Stimulated activated CD4-positive, alpha-beta T cell treated with anti-CD3 and anti-CD28 coated beads, TNF-alpha, amount 100 ng/mL, for 48 hours (primary cell): ENCODE results near the gene NTN1.
"Not testable (repeated sequence)": the region's sequence is repeated elsewhere in the genome, so short reads cannot be mapped to it uniquely, and the experiment has no call there.

Experiments
- DNase-seq, 3 donors: peaks; one replicate each; pipeline ENCODE4 v3.0.0-alpha.2; 2020; ENCODE audit warnings: low read depth in 3 of 3

The NTN1 gene

DNA sequence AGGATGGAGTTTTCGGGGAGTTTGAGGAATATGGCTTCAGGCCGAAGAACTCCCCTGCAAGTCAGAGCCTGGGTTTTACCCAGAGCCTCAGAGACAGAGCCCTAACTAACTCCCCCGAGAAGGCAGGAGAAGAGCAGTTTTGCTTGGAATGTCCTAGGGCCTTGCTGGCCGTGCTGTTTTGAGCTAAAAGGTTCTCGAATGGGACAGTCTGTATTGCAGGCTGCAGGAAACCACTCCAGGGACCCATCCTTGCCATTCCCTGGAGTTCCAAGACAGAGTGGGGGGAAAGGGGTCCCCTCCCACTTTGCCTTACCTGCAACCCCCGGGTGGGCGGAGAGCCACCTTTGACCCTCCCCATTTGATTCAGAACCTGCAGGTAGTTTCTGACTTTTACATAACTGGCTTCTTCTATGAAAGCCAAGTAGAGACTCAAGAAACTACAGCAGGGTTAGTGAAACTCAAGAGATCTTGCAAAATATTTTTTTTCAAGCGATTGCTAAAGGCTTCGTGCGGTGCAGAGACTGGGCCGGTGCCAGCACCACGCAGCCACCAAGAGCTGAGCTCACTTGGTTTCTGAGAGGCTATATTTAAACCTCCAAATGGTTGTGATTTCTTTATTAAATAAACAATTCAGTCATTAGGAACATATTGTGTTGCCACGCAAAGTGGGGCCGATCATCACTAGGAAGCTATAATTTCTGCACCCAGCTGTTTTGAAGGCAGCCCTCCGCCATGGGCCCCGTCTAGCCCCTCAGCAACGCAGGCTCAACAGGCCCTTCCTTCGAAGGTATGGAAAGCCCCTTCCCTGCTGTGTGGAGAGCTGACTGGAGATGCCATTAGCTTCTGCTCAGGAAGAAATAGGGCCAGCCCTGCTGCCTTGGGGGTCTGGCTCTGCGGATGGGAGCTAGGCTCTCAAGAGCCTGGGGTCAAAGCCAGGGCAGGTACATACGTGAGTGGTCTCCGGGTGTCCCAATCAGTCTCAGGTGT lies 223.0 kb downstream of the NTN1 start:
- DNase-seq: no peak

DNA sequence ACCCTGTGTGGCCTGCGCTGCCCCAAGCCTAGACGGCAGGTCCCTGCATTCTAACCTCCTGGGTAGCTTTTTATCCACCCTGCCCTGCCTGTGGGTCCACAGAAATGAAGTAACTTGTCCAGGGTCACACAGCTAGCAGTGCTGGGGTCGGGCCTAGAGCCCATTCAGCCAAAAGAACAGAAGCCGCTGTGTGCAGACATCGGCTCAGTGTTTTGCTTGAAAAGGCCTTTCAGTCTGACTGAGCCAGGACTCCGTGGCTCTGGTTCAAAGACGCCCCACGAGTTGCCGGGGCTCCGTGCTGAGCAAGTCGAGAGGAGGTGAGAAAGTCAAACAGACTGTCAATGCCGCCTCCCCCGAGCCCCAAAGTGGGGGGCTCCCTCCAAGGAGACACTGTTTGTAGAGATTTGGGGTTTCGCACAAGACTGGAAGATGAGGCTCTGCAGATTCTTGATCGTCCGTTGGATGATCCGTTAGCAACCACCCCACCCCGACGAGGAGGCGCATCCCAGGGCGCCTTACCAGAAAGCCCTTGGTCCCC lies 226.2 kb downstream of the NTN1 start:
- DNase-seq: no peak

DNA sequence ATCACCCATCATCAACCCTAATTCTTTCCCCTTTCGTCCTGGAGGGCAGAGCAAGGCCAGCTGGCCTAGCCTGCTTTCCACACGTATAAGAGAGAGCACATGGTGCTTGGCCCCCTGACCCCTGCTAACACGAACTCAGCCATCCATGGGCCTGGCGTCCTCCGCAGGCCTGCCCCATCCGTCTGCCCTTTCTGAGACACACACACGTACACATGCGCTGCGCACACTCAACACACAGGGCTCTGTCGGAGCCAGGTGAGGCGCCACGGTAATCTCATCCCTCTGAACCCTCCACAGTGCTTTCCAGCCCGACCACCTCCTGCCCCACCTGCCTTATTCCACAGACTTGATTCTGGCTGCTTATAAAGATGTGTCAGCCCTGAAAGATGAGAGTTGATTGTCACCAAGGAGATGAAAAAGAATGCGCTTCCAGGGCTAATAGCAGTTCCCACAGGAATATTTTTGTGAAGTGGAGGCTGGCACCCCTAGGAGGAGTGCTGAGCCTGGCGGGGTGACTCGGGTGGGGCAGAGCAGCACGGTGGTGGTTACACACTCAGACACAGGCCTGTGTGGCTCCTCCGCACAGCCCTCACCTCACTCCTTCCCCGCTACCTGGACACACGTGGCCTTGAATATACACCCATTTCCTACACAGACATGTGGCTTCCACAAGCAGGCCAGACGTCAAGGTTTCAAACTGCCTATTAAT lies 228.1 kb downstream of the NTN1 start:
- DNase-seq: no peak

DNA sequence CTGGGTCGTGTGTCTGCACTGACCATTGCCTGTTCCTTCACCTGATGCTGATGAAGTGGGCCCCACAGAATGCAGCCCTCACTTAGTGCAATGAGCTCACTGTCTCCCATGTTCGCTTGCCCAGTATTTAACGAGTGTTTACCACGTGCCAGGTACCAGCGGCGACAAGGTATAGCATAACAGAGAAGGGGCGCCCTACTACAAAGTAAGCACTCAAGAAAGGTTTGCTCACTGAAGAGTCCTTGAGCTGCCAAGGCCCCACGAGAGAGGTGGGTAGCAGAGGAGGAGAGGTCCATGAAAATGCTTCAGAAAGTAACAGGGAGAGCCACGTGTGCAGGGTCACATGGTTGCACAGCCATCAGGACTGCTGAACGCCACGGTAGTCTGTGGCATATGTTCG lies 230.0 kb downstream of the NTN1 start:
- DNase-seq: no peak

GRCh38 chr17:9253308-9253707 lies 232.0 kb downstream of the NTN1 start:
- no peak for DNase-seq

DNA sequence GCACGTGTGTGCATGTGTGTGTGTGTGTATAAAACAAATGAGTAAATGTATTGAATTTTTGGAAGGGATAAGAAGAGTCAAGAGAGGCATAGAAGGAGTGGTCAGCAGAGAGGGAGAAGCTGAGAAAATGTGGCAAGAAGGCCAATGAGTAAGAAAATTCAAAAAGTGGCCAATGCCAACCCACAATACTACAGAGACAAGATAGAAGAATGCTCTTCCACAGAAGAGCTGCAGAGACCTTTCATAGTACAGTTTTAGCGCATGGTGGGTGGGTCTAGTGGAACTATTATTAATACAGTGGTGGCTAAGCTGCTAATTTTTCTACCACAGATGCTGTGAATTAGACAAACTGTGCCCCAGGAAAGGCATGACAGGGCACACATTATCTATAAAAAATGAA lies 233.5 kb downstream of the NTN1 start:
- DNase-seq: no peak

GRCh38 chr17:9255833-9256232 lies 234.5 kb downstream of the NTN1 start:
- DNase-seq: no peak

GRCh38 chr17:9256361-9256750 lies 235.0 kb downstream of the NTN1 start:
- DNase-seq: no peak

GRCh38 chr17:9256751-9257629 lies 235.7 kb downstream of the NTN1 start:
- DNase-seq: no peak

- DNase-seq: not testable (repeated sequence)
These were observed 236.3 kb downstream of the NTN1 start for GRCh38 chr17:9257630-9257965.

DNA sequence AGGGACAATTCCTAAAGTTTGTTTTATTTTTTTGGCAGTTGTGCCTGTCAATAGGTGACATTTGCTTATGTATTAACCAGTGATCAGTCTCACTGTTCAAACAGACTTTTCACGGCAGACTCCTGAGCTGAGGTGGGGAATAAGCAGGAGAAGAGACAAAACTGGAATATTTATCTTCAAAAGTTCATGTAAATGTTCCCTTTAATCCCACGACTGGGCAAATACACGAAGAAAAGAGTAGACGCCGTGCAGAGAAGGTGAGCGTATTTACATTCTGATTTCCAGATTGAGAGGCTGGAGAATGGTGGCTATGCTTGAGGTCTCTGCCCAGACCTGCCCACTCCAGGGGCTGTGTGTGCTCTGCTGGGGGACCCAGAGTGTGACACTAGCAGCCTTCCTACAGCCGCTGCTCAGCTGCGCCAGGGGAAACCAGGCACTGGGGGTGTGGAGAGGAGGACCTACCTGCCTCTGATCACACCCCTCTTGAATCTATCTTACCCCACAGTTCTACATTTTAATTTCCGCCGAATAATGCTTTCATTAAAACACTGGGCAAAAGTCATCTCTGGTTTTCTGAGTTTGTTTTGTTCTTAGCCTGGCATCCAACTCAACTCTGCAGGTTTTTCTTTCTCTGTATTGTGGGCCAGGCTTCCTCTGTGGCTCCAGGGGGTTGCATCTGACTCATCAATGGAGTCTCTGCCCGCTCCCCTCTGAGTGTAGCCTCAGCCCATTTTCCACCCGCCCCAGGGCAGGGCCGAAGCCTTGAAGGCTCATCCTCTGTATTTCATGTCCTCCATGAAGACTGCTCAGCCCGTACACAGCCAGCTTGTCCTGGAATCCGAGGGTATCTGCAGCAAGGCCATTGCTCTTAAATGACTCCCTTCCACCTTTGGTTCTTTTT lies 237.1 kb downstream of the NTN1 start:
- DNase-seq: no peak

DNA sequence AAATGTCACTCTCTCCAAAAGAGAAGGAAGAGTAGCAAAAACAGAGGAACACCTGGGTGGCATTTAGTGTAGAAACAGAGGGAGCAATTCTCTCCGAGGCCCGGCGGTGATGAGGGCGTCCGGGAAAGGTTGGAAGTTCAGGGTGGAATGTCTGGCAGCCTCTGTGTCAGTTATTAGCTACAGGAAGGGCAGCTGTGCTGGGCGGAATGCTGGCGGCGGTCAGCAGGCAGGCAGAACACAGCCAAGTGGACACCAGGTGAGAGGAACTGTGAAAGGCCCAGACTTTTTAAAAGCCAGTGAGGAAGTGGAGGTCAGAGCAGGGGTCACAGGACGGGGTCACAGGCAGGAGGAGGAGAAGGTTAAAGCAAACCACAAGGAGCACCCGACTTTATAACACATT lies 238.1 kb downstream of the NTN1 start:
- no peak for DNase-seq

- no peak for DNase-seq
These were observed 240.0 kb downstream of the NTN1 start for GRCh38 chr17:9261081-9262012.

GRCh38 chr17:9266031-9266680 lies 244.8 kb downstream of the NTN1 start:
- no peak for DNase-seq

DNA sequence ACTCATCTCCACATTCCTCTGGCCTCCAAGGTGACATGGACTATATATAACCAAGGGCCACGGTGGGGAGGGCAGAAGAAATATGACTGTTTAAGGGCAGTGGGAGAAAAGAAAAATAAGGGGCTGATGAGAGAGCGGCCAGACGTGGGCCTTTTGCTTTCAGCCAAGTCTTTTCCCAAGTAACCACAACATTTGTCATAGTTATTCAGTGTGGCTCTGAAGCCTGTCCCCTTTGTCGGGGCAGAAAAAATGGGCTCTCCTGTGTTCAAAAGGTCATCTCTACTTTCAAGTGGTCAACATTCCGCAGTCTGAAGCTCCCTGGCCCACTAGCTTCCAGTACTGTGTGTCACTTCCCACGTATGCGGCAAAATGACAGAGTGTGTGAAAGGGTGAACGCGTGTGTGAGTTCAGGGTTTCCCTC lies 245.4 kb downstream of the NTN1 start:
- DNase-seq: no peak

- no peak for DNase-seq
These were observed 247.2 kb downstream of the NTN1 start for GRCh38 chr17:9268546-9268945.

DNA sequence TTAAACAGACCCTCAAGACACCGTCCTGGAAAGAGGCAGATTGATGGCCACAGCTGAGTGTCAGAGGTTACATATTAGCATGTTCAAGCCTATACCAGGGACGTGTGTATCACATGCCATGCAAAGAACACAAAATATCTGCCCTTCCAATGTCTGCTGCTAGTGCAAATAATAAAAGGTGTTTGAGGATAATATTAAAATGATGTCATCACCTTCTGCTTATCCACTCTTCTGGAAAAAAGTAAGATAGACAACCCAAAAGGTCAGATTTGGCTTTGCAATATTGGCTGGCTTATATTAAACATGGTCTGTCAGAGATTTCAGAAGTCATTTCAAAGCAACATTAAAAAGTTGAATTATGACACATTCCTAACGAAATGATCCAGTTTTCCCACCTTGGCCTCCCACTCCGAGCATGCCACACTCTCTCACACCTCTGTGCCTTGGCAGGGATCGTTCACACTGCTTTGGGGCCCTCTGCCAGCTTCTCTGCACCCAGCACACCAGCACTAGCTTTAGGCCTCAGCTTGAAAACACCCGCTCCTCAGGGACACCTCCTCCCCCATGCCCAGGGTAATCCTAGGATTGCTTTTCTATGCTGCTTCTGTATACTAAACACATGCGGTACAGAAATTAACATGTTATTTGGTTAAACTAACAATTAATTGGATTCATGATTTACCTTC lies 248.2 kb downstream of the NTN1 start:
- DNase-seq: no peak

DNA sequence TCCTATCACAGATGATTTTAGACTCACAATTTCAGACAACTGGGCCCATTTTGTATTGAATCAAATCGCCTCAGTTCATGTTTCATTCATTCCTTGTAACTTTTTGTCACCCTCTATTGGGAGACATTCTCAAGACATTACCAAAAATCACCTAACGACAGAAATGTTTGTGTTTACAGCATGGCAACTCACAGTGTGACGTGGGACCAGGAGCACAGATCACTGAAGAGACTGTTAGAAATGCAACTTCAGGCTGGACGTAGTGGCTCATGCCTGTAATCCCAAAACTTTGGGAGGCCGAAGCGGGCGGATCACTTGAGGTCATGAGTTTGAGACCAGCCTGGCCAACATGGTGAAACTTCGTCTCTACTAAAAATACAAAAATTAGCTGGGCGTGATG lies 249.6 kb downstream of the NTN1 start:
- DNase-seq: no peak

GRCh38 chr17:9271989-9272388 lies 250.7 kb downstream of the NTN1 start:
- no peak for DNase-seq
